Measurements from ENCODE around the gene CFB.

DNA sequence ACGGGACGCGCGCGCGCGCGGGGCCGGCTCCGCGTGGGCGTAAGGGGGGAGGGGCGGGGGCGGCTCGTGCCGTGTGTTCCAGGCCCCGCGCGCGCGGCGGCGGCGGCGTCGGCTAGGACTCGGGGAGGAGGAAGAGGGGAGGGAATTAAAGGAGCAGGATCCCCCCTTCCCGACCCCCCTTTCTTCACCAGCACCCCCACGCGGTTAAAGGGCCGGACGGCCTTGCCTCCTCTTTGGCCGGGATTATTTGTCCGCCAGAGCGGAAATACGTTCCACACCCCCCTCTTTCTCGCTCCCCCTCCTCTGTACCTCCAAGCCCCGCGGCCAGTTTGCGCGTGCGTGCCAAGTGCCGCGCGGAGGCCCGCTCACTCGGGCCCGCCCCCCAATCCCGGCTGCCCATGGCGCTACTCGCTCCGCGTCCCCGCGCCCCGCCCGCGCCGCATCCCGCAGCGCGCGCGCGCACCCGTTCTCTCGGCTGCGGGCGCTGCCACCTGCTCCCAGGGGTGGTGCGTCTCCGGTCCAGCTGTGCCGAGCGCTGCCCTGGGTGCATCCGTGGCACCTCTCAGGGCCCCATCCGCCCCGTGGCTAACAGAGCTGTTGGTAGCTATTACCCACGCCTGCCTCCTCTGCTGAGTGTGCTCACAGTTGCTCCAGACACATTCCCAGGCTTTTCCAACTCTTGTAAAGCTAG is 43.8 kb upstream of the CFB start, which contains the start of gene ZBTB12:
- TF ChIP-seq, protein P1, sequence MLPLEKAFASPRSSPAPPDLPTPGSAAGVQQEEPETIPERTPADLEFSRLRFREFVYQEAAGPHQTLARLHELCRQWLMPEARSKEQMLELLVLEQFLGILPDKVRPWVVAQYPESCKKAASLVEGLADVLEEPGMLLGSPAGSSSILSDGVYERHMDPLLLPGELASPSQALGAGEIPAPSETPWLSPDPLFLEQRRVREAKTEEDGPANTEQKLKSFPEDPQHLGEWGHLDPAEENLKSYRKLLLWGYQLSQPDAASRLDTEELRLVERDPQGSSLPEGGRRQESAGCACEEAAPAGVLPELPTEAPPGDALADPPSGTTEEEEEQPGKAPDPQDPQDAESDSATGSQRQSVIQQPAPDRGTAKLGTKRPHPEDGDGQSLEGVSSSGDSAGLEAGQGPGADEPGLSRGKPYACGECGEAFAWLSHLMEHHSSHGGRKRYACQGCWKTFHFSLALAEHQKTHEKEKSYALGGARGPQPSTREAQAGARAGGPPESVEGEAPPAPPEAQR (CRISPR knock-in tag; IDR thresholded peaks at IDR 0.05), result no peak
- TF ChIP-seq ZNF121 (CRISPR knock-in tag; IDR thresholded peaks at IDR 0.05) (no peak), ZNF232 (CRISPR knock-in tag; IDR thresholded peaks at IDR 0.05) (no peak), NFYB (CRISPR knock-in tag; conservative IDR thresholded peaks at IDR 0.05; ENCODE audit: low read depth) (no peak)
- TF ChIP-seq, protein P2, sequence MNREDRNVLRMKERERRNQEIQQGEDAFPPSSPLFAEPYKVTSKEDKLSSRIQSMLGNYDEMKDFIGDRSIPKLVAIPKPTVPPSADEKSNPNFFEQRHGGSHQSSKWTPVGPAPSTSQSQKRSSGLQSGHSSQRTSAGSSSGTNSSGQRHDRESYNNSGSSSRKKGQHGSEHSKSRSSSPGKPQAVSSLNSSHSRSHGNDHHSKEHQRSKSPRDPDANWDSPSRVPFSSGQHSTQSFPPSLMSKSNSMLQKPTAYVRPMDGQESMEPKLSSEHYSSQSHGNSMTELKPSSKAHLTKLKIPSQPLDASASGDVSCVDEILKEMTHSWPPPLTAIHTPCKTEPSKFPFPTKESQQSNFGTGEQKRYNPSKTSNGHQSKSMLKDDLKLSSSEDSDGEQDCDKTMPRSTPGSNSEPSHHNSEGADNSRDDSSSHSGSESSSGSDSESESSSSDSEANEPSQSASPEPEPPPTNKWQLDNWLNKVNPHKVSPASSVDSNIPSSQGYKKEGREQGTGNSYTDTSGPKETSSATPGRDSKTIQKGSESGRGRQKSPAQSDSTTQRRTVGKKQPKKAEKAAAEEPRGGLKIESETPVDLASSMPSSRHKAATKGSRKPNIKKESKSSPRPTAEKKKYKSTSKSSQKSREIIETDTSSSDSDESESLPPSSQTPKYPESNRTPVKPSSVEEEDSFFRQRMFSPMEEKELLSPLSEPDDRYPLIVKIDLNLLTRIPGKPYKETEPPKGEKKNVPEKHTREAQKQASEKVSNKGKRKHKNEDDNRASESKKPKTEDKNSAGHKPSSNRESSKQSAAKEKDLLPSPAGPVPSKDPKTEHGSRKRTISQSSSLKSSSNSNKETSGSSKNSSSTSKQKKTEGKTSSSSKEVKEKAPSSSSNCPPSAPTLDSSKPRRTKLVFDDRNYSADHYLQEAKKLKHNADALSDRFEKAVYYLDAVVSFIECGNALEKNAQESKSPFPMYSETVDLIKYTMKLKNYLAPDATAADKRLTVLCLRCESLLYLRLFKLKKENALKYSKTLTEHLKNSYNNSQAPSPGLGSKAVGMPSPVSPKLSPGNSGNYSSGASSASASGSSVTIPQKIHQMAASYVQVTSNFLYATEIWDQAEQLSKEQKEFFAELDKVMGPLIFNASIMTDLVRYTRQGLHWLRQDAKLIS (CRISPR knock-in tag; IDR thresholded peaks at IDR 0.05; ENCODE audit: borderline replicate concordance), result no peak
- TF ChIP-seq, protein P3, sequence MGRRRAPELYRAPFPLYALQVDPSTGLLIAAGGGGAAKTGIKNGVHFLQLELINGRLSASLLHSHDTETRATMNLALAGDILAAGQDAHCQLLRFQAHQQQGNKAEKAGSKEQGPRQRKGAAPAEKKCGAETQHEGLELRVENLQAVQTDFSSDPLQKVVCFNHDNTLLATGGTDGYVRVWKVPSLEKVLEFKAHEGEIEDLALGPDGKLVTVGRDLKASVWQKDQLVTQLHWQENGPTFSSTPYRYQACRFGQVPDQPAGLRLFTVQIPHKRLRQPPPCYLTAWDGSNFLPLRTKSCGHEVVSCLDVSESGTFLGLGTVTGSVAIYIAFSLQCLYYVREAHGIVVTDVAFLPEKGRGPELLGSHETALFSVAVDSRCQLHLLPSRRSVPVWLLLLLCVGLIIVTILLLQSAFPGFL (CRISPR knock-in tag; IDR thresholded peaks at IDR 0.05; ENCODE audit: borderline replicate concordance), result no peak
- TF ChIP-seq, protein P4, sequence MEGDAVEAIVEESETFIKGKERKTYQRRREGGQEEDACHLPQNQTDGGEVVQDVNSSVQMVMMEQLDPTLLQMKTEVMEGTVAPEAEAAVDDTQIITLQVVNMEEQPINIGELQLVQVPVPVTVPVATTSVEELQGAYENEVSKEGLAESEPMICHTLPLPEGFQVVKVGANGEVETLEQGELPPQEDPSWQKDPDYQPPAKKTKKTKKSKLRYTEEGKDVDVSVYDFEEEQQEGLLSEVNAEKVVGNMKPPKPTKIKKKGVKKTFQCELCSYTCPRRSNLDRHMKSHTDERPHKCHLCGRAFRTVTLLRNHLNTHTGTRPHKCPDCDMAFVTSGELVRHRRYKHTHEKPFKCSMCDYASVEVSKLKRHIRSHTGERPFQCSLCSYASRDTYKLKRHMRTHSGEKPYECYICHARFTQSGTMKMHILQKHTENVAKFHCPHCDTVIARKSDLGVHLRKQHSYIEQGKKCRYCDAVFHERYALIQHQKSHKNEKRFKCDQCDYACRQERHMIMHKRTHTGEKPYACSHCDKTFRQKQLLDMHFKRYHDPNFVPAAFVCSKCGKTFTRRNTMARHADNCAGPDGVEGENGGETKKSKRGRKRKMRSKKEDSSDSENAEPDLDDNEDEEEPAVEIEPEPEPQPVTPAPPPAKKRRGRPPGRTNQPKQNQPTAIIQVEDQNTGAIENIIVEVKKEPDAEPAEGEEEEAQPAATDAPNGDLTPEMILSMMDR (IDR thresholded peaks at IDR 0.05), result no peak
